ENCODE data around the gene CGNL1. TPM values are rescaled to one million over a fixed set of nuclear protein-coding genes. Genes with fewer than 3 reads are reported as not detected.

Gene CGNL1
- total RNA-seq, 1 experiment from 2014 or later, result 34.6 TPM

GRCh38 chr15:57364282-57365007 is 11.9 kb upstream of the CGNL1 start:
- Histone ChIP-seq H3K14ac (ENCODE audit: insufficient read depth, low read length) (no peak overlapping the region), H4K5ac (ENCODE audit: insufficient read length, low read depth, low read length) (no peak overlapping the region), H3K56ac (ENCODE audit: insufficient read length, low read depth, low read length) (no peak overlapping the region), H3K23ac (ENCODE audit: insufficient read length, low read depth, low read length) (no peak overlapping the region), H4K91ac (ENCODE audit: insufficient read length, low read depth, low read length) (no peak overlapping the region), H4K8ac (replicated peaks; ENCODE audit: insufficient read length, low read depth, low read length) (no peak overlapping the region), H3K79me2 (ENCODE audit: insufficient read depth, low read length) (no peaks in the 10 kb centered on the region), H4K20me1 (ENCODE audit: control insufficient read depth, insufficient read depth, insufficient read length) (no peaks in the 10 kb centered on the region), H2BK15ac (ENCODE audit: low read depth, low read length) (no peak overlapping the region), H2BK12ac (ENCODE audit: insufficient read length, low read depth, low read length) (no peak overlapping the region), H3K4me1 (ENCODE audit: insufficient read depth, low read length) (no peaks in the 10 kb centered on the region), H3K79me1 (ENCODE audit: insufficient read depth, low read depth, low read length, poor library complexity, severe bottlenecking) (no peaks in the 10 kb centered on the region), H3K9ac (ENCODE audit: extremely low read depth, insufficient read length, low read length) (no peak overlapping the region), H2BK120ac (ENCODE audit: low read depth, low read length, poor library complexity, severe bottlenecking) (no peak overlapping the region), H3K27ac (ENCODE audit: insufficient read length, low read depth, low read length) (peak overlapping the region; percentile 14), H3K4ac (ENCODE audit: low read depth, low read length) (no peak overlapping the region), H2BK5ac (ENCODE audit: insufficient read length, low read length) (no peak overlapping the region), H2BK20ac (ENCODE audit: low read depth, low read length, poor library complexity, severe bottlenecking) (no peak overlapping the region), H2AK5ac (ENCODE audit: insufficient read length, low read length) (no peak overlapping the region), H3K18ac (ENCODE audit: insufficient read length, low read depth, low read length) (no peak overlapping the region), H3T11ph (ENCODE audit: low read length) (no peak overlapping the region), H3K4me2 (ENCODE audit: insufficient read depth, insufficient read length, low read length) (peak overlapping the region; percentile 0), H2AFZ (ENCODE audit: low read length) (no peak overlapping the region), H3K23me2 (ENCODE audit: insufficient read length, low read depth, low read length, poor library complexity, severe bottlenecking) (no peaks in the 10 kb centered on the region), H3K27me3 (ENCODE audit: insufficient read depth, low read length) (no peaks in the 10 kb centered on the region), H3K9me3 (ENCODE audit: control insufficient read depth, low read depth, low read length) (no peaks in the 10 kb centered on the region)
- Mint-ChIP-seq H3K36me3 (ENCODE audit: insufficient read depth in 1 of 3, low read depth in 3 of 3) (no peaks in the 10 kb centered on the region; a peak in 1 of 7 replicates), H3K9me3 (peaks cover 5 to 6% of the 10 kb centered on the region in 2 experiments; a peak in 4 of 5 replicates), H3K4me3 (no peak overlapping the region; a peak in 1 of 5 replicates), H3K27me3 (ENCODE audit: low read depth) (no peaks in the 10 kb centered on the region; the same call in 1 of the 2 replicates), H3K27ac (peak overlapping the region; percentile 61 to 93 (median 74); a peak in 6 of 7 replicates), H3K4me1 (peaks cover 24 to 27% of the 10 kb centered on the region in 2 experiments)
- WGBS (ENCODE audit: extremely low coverage, insufficient read length, low lambda C conversion rate), result no CpG with 5 or more reads among the region's 9 CpGs
- DNase-seq, result peak; percentile 72
- TF ChIP-seq CTCF (conservative IDR thresholded peaks at IDR 0.05), result peak; percentile 65
